Activated CD4-positive, alpha-beta T cell treated with anti-CD3 and anti-CD28 coated beads for 24 hours (primary cell): ENCODE measurements around the gene MOK.

ENCODE experiments used
- DNase-seq, 2 donors: peaks; one replicate each; pipeline ENCODE4 v3.0.0-alpha.2; 2020; ENCODE audit warnings: low read depth in 2 of 2

Gene MOK

DNA sequence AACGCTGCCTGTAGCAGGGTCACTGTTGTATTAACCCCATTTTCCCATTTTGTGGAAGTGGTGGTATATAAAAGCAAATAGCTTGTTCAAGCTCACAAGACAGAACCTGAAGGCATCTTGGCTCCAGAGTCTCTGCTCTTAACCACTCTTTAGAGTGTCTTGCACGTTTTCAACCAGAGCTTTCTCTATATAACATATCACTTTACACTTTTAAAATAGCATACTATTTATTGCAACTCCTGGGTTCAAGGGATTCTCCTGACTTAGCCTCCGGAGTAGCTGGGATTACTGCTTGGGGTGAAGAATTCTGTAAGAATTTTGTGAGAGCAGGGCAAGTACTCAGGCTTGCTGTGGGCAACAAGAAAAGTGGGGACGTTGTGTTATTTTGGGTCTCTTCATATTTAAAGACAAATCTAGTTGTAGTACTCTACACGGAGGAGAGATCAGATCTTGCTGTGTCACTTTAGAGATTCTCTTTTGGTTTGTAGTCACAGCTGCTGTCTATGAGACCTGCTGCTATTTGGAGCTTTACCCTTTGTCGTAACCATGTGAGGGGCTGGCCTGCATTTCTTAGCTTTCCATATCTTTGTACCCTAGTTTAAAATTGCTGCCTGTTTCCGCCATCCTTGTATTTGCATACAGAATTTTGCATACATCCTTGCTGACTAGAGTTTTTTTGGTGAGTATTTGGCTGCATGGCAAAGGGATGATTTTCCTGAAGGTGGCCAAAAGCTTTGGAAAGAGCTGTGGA is 124.5 kb downstream of the MOK start:
- DNase-seq, result no peak
